HG03103 (cell line): ENCODE data around the gene ERICH6B.

Experiments used
- ATAC-seq: cut with Tn5 transposase; IDR thresholded peaks from one replicate; pipeline ENCODE4 v1.9.1; 2021; ENCODE audit warnings: low read depth; ENCODE audit not compliant: unreplicated experiment

Gene ERICH6B

DNA sequence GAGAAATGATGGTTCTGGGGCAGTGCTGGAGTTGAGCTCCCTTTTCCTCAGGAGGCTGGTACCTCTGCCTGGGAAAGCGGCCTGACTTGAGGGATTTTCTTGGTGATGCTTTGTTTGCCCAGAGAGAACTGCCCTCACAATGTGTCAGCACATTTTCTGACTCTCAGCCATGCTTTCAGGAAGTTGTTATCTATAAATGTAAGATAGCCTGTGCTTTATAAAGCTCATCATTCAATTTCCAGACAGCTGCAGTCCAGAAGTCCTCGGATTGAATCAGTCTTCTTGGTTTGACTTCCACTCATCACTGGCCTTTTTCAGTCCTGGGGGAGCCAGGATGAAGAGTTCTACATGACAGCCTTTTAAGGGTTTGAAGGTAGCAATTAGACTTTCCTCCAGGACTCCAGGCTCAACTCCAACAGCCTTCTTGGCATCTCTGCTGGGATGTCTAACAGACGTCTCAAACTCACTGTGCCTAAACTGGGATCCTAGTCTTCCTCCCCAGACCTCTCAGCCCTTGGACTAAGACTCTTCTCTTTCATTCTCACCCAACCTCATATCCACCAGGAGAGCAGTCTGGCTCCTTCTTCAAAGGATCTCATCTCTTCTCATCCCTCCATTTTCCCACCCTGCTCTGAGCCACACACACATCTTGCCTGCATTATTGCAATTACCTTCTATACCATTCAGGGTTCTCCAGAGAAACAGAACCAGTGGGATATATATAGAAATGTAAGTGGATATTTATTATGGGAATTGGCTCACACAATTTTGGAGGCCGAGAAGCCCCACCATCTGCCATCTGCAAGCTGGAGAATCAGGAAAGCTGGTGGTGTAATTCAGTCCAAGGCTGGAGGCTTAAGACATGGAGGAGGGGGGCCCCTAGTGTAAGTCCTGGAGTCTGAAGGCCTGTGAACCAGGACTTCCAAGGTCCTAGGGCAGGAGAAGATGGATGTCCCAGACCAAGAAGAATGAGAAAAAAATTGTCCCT, 13.1 kb downstream of the ERICH6B start:
- ATAC-seq, result no peak

DNA sequence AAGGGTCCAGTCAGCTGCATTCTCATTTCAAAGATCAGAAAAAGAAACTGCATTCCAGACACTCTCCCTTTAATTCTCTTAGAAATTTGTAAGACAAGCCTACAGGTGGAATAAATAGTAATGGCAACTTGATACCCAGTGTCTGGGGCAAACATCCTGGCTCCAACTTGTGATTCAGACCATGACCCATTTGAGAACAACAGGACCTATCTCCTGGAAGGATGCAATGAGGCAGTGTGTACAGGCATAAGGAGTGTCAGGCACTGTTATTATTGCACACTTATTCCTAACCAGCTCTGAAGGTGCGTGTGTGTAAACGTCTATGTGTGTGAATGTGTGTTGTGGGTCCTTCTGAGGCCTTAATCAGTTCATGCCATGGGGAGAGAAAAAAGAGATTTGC, 13.9 kb downstream of the ERICH6B start:
- no peak for ATAC-seq

DNA sequence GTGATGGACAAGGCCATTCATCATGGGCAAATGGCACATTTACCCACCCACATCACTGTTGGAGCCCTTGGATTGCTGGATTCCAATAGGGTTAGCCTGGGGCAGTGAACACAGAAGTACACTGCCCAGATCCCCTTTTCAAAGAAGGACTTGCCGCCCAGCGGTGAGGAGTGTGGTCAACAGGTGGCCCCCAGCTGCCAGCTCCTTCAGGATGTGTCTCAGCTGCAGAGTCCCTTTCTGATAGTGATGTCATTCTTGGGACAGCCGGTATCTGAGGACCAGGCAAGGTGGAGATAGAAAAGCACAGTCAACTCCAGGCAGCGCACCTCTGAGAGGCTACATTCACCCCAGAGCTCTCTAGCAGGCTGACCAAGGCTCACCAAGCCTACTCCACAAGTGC, 16.9 kb downstream of the ERICH6B start:
- ATAC-seq, result no peak

DNA sequence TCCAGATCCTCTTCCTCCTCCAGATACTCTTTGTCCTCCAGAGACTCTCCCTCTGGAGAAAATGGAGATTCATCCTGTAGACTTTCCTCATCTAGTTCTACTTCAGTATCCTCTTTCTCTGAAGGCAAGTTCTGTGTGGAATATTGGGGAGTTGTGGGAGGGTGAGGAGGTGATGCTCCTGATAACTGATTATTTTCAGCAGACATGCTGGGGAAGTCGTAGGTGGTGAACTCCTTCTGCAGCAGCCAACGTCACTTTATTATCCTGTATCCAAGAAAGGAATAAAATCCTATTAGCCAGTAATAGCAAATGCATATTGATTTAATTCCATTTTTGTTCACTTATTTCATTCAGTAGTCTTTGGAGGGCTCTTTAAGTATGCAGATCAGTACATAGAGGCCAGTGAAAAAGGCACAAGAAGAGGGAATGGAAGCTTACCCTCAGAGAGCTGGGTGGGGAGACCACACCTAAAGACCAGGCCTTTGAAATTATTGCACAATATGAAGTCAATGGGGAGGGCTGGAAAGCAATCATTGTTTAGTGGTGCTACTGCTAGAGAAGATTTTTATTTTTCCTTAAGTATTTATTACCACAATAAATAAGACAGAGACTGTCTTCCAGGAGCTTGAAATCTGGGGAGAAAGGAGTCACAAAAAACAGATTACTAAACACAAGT, 18.6 kb downstream of the ERICH6B start:
- no peak for ATAC-seq

DNA sequence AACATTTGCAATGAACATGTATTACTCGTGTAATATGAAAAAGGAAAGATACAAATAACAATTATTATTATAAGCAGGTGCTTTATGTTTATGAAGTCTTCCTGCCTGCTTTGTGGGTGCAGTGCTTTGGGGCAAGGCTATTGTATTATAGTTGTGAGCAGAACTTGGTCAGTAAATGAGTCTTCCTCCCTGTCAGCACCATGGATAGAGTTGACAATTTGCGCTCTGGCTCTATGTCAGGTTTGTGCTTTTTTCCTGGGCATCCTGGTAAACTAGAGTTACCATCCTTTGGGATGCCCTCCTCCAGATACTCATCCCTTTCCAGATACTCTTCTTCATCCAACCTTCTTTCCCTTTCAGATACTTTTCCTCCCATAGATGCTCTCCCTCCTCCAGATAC, 19.6 kb downstream of the ERICH6B start:
- ATAC-seq, result no peak

DNA sequence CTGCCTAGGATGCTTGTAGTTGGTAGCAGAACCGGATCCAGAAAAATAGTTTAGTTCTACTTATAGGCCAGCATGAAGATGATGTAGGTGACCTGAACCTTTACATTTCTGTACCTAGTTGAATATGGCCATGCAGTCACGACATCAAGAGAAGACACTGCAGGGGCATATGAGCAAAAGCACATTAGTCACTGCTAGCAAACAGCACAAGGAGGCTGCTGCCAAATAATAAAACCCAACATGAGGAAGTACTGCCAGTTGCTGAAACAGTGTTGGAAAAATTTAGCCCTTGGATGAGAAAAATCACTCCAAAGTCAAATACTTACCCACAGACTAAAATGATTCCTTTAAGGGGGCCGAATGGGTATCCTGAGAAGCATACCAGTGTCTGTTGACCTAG, 20.8 kb downstream of the ERICH6B start:
- ATAC-seq, result no peak

DNA sequence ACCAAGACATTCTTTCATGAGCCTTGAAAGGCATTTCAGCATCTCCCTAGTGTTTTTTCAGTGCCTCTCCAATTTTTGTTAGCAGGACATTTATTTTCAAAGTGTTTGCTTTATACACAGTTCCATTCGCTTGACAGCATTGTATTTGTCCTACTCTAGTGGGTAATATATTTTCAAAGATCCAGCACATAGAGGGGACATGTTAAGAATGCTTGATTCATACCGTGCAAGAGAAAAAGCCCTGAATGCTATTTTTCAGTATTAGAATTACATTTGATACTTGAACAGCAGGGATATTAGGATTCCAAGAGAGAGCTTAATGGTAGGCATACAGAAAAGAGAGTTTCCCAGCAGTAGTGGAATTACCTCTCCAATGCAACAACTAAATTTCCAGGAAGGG, 21.3 kb downstream of the ERICH6B start:
- no peak for ATAC-seq

DNA sequence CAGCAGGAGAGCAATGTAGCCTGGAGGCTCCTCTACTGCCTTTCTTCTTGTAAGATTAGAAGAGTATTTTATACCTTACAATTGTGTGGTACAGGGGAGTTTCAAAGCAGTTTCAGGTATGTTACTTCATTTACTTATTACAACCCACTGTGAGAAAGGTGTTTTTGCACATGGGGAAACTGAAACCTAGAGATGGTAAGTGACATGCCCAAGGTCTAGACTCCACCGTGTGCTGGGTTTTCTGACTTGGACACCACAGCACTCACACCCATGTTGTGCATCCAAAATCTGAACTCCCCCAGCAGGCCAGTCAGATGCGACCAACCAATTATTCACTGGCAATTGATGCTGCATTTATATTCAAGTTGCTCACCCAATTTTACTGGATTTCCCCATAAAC, 22.8 kb downstream of the ERICH6B start:
- no peak for ATAC-seq

DNA sequence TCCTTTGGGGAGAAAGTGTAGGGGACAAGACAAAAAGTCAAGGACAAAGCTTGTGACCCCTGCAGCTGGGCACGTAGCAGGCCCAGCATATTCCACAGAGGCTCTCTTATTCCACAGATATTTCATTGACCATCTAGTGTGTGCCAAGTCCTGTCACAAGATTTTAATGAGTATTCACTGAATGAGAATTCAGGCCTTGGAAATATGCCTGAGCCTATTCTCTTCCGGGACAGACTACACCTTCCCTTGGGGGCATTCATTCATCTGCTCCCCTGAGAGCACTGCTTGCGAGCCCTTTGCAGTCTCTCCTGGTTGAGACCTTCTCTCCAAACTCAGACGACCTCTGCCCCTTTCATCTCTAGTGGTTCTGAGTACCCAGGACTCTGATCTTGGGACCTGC, 25.5 kb downstream of the ERICH6B start:
- no peak for ATAC-seq

DNA sequence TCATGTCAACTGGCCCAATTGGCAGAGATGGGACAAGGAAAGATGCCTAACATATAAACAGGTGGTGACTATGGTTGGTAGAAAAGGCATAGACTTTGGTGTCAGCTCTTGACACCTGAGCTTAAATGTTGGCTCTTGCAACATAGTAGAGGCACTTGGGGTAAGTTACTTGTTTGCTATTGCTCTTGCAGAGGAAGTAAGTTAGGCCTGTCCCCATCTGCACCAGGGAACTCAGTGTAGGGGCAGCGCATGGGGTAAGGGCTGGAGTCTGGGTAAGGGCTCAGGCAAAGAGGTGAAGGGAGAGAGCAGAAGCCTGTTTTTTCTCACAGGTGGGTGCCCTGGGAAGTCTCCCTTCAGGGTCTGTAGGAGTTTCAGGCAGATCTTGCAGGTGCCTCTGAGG, 27.6 kb downstream of the ERICH6B start:
- ATAC-seq, result no peak

DNA sequence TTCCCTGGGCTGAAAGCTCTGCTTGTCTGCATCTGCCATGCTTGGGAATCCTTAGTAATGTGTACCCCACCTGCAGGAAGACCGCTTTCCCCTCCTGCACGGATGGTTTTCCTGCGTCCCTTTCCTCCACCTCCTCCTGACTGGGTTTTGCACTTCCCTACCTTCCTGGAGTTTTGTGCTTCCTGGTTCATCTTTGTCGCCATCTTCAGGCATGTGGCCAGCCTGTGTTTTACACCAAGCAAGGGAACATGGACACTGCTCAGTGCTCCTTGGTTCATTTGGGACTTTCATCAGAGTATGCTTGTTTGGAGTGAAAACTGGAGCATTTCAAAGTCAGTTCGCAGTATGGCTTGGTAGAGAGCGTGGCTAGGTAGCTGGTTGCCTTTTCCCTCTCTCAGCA, 30.7 kb downstream of the ERICH6B start:
- ATAC-seq, result no peak

DNA sequence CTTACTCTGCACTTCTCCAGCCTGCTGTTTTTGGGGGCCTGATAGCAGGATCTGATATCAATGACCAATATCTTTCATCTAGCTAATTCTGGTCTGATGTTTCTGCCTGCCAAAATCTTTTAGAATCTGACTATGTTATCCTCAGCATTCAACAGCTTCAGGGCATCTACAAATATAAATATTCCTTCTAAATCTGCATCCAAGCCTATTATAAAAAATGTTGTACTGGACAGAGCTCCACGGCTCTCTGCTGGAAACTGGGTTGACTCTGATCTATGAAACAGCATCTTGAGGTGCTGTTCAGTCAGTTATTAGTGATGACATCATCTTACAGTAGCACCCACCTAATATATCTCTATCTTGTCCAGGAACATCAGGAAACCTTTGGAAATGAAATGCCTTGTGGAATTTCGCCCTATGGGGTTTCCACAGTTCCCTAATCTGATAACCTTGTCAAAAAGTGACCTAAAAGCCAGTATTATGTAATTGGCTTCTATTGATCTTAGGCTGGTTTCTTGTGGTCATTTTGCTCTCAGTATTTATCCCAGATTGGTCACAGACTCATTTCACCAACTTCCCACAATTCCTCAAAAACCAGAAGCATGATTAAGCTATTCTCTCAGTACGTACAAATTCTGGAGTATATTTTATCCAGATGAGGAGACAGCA, 33.0 kb downstream of the ERICH6B start:
- no peak for ATAC-seq

DNA sequence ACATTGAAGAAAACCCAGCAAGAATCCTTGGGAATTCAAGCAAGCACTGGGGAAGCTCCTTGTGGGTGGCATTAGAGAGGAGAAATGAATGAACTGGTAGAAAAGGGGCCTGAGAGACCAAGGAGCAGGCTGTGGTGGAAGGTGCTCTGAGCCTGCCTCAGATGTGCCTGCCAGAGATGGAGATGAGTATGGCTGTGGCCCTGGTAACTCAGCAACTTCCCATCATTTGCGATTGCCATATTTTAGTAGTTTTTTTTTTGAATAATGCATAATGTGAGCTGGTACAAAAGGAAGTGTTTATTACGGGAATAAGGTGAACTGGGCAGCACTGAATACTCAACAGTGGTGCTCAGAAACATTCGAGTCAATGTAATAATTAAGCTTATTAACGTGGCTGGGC, 39.1 kb downstream of the ERICH6B start:
- no peak for ATAC-seq

DNA sequence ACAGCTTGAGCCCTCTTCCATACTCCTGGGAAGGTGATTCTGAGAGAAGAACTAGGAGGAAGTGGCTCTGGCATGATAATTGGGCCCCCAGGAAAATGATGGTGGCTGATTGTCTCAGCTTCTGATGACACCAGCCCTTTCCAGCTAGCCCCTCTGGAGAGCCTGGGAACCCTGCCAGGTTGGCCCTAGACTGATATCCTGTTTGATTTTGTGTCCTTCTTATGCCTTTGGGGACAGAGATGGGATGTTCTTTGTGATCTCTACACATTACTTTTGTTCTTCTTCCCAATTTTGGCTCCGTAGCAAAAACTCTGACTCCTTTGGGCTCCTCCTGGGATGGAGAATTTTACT, 39.7 kb downstream of the ERICH6B start:
- ATAC-seq, result no peak

DNA sequence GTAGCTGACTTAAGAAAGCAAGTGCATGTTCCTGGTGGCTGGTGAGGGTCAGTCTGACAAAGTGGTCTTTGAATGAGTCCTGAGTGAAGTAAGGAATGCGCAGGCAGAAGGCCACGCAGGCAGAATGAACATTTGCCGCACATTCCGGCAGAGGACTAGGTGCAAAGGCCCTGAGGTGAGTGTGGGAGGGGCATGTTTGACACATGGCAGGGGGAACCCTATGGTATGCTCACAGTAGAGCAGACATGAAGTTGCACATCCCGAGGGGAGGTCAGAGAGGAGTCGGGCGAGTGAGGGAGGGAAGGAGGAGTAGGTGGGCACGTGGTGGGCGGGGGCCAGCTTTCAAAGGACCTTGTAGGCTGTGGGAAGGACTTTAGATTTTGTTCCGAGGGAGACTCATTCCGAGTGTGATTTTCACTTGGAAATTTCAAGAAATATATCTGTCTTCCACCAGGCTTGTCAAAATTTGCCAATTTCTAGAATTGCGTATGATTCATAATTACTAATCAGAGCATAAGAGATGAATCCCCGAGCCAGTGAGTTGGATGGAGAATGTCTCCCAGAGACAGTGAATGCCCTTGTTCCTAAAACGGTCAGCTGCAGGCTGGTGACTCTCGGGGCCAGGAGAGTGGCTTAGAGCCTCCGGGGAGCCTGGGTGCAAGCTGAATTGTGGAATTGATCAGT, 40.3 kb downstream of the ERICH6B start:
- no peak for ATAC-seq

DNA sequence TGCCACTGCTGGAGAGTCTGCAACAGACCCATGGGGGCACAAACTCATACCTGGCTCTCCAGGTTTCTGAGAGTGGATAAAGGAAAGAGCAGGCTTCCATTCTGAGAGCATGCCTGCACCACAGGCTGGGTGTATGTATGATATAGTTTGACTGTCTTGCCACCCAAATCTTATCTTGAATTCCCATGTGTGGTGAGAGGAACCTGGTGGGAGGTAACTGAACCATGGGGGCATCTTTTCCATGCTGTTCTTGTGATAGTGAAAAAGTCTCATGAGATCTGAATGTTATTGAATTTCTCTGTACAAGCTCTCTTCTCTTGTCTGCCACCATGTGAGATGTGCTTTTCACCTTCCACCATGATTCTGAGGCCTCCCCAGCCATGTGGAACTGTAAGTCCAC, 50.2 kb downstream of the ERICH6B start:
- no peak for ATAC-seq

DNA sequence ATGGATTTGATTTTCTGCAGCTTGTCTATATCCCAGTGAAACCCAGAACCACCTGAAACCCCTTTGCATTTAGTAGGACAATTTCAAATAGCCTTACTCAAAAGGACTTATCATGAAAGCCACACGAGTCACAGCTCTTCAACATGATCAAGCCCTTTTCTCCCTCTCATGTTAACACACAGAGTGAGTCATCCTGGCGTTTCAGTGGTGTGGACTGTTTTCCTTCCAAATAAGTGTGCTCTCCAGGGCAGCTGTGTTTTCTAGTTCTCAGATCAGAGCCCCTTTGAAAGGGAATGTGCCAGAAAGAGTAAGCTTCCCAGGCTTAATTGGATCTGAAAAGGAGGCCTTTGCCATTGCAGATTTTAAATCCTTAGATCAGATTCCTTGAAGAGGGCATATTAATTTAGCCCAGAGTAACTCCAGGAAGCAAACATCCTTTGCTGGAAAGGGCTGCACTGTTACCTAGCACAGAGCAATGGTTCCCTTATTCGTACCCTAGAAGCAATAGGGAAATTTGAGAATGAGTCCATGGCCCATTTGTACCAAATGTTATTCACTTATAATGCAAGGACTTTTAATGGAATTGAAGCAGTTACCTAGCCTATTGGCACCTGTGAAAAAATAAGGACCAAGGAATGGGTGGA, 51.3 kb downstream of the ERICH6B start:
- ATAC-seq, result no peak

DNA sequence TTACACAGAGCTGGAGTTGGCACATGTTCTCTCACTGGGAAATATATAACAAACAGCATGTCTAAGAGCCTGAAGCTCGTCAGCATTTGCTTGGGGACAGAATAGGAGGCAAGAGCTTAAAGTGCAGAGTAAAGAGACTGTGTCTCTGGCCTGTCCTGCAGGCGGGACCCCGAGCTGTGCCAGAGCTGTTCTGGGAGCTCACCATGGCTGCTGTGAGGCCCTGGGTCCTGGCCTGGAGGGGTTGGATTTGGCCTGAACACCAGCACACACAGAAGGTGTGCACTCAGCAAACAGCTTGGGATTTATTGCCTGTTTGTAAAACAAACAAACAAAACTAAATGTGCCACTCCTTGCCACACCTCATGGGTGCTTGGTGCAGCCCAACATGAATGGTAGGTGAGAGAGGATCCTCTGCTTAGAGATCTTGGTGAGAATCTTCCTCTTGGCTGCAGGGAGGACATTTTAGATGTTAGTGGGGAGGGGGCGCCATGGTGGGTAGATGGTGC, 60.9 kb downstream of the ERICH6B start:
- no peak for ATAC-seq

DNA sequence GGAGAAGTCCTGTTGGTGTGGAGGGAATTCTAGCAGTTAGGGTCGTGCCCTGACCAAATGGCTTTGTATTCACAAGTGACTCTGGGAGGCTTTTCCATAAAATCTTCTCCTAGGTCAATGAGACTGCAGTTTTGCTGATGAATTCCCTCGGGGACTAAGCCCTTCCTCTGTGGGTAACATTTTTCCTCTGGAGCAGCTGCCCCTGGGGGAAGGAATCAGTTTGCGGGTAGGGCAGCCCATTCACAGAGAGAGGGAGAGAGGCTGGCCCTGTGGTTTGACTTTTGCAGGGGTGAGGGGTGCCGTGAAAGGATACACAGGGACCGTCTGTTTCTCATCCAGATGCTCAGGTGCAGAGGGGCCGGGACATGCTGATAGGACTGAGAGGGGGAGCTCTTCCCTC, 67.3 kb downstream of the ERICH6B start:
- ATAC-seq, result no peak

DNA sequence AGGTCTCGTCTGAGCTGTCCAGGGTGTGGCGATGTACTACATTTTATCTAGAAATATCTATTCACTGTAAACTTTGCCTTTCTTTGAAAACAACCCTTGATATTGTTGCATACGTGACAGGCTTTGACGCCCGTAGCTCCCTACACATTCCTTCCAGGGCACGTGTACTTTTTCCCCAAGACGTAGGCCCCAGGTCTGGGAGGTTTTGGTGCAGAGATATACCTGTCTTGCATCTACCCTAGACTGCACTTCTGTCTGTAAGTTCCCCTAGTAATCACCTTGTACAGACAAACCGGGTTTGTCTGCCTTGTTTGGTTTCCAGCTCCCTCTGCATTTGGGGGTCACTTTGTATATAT, 69.2 kb downstream of the ERICH6B start:
- no peak for ATAC-seq
